Upper lobe of left lung (tissue), 6 donors: Measurements from ENCODE around the gene HPS1. TPM values are rescaled to one million over a fixed set of nuclear protein-coding genes. Genes with fewer than 3 reads are reported as not detected.

Experiments
- ATAC-seq, 2 donors: fragments of 200-7000 bp; cut with Tn5 transposase; one replicate each; pipeline ENCODE4 v1.9.1; 2022; ENCODE audit warnings: mild to moderate bottlenecking in 2 of 2, moderate library complexity in 2 of 2; ENCODE audit not compliant: low FRiP score in 2 of 2
- DNase-seq, 2 donors: peaks; one replicate each; pipeline ENCODE4 v3.0.0-alpha.2; 2019 to 2020
- H3K27ac ChIP-seq, 4 donors: fragments of 200-600 bp; sonication (generic); one replicate each; pipeline ENCODE4 v1.5.1; 2016 to 2019
- H3K27me3 ChIP-seq, 4 donors: fragments of 200-600 bp; sonication (generic); one replicate each; pipeline ENCODE4 v1.5.1; 2017 to 2019
- H3K36me3 ChIP-seq, 4 donors: fragments of 200-600 bp; sonication (generic); one replicate each; pipeline ENCODE4 v1.5.1; 2016 to 2019
- H3K4me1 ChIP-seq, 4 donors: fragments of 200-600 bp; sonication (generic); one replicate each; pipeline ENCODE4 v1.5.1; 2018 to 2019
- H3K4me3 ChIP-seq, 4 donors: fragments of 200-600 bp; sonication (generic); one replicate each; pipeline ENCODE4 v1.5.1; 2017 to 2019; ENCODE audit warnings: mild to moderate bottlenecking in 2 of 4, moderate library complexity in 1 of 4
- H3K9me3 ChIP-seq, 4 donors: fragments of 200-600 bp; sonication (generic); one replicate each; pipeline ENCODE4 v1.5.1; 2018 to 2019
- EP300 ChIP-seq, 4 donors: sonication (generic); formaldehyde crosslinking; IDR thresholded peaks; one replicate each; pipeline ENCODE4 v1.5.1; 2017; ENCODE audit warnings: antibody characterized with exemption in 4 of 4, control low read depth in 2 of 4
- POLR2A ChIP-seq, 4 donors: fragments of 450-650 bp; IDR thresholded peaks; one replicate each; pipeline ENCODE4 v1.5.1; 2016 to 2017; ENCODE audit warnings: antibody characterized with exemption in 4 of 4, mild to moderate bottlenecking in 2 of 4
- POLR2AphosphoS5 ChIP-seq, 2 donors: sonication (generic); formaldehyde crosslinking; IDR thresholded peaks; one replicate each; pipeline ENCODE4 v1.5.1; 2017; ENCODE audit warnings: antibody characterized with exemption in 2 of 2
- WGBS, 2 donors: methylation state at CpG; one replicate each; pipeline ENCODE4 v1.1.5; 2017 to 2018; 5-methylcytosine and 5-hydroxymethylcytosine counted together
- total RNA-seq, 6 donors: library from RNA; depleted of rRNA in 4 of 6; stranded (reverse); fragments of >200 nt in 4 of 6; gene quantifications; one replicate each; pipeline versions ENCODE4 v1.1.0 to v1.2.1, GENCODE V29; 2016 to 2021
- TF ChIP-seq, protein P1 (sequence below), 6 experiments: fragments of 450-650 bp in 4 of 6; fragments of 200-600 bp in 2 of 6; sonication (generic) in 2 of 6; IDR thresholded peaks; one replicate each; pipeline ENCODE4 v1.5.1; 2016 to 2019; ENCODE audit warnings: antibody characterized with exemption in 6 of 6
- donor health status: DM: no; HTN: no; CAD: no; lungs with moderate emphysema.
- donor health status: DM: no; HTN: yes; CAD: no; lungs with severe emphysema.

Gene HPS1
- total RNA-seq, 6 donors from 2014 or later, result 45.8 to 103 (median 87.0) TPM

DNA sequence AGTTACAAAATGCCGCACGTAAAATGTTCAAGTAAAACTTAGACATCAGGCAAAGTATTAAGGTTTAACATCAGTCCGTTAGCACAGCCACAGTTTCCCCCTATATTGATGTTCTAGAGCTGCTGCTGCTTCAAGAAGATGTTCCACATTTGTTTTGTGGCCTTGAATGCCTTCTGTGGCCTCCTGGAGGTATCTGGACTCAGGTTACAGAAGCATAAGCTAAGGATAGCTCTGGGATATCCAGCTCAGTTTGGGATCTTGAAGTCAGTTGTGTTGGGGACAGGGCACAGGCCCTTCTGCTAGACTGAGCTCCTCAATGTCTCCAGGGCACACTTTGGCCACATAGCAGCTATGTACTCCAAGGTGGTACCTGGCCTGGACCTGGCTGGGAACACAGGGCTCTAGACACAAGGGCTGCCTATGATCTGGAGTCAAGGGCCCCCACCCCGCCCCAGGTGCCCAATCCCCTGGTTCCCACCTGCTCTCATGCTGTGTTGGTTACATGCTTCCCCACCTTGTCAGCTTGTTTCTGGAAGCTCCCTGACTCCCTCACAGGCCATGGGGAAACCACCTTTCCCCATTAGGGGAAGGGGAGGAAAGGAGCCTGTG lies 36.5 kb downstream of the HPS1 start:
- H3K4me3 ChIP-seq, result no peak overlapping the region
- no peak overlapping the region for H3K27ac ChIP-seq
- no peaks in the 10 kb centered on the region for H3K36me3 ChIP-seq
- H3K4me1 ChIP-seq, result peaks cover 11 to 30% (median 25%) of the 10 kb centered on the region in 4 donors
- no peaks in the 10 kb centered on the region for H3K27me3 ChIP-seq
- H3K9me3 ChIP-seq, result no peaks in the 10 kb centered on the region
- ATAC-seq (no peak), DNase-seq (no peak)
- TF ChIP-seq POLR2A (IDR thresholded peaks at IDR 0.05), result no peak
- TF ChIP-seq POLR2AphosphoS5 (IDR thresholded peaks at IDR 0.05), result no peak
- TF ChIP-seq EP300 (IDR thresholded peaks at IDR 0.05), result no peak
- TF ChIP-seq, protein P1, sequence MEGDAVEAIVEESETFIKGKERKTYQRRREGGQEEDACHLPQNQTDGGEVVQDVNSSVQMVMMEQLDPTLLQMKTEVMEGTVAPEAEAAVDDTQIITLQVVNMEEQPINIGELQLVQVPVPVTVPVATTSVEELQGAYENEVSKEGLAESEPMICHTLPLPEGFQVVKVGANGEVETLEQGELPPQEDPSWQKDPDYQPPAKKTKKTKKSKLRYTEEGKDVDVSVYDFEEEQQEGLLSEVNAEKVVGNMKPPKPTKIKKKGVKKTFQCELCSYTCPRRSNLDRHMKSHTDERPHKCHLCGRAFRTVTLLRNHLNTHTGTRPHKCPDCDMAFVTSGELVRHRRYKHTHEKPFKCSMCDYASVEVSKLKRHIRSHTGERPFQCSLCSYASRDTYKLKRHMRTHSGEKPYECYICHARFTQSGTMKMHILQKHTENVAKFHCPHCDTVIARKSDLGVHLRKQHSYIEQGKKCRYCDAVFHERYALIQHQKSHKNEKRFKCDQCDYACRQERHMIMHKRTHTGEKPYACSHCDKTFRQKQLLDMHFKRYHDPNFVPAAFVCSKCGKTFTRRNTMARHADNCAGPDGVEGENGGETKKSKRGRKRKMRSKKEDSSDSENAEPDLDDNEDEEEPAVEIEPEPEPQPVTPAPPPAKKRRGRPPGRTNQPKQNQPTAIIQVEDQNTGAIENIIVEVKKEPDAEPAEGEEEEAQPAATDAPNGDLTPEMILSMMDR (IDR thresholded peaks at IDR 0.05), result no peak
- WGBS, 2 donors, result 61 to 91% methylated on average over 3 to 4 of the region's 4 CpGs

DNA sequence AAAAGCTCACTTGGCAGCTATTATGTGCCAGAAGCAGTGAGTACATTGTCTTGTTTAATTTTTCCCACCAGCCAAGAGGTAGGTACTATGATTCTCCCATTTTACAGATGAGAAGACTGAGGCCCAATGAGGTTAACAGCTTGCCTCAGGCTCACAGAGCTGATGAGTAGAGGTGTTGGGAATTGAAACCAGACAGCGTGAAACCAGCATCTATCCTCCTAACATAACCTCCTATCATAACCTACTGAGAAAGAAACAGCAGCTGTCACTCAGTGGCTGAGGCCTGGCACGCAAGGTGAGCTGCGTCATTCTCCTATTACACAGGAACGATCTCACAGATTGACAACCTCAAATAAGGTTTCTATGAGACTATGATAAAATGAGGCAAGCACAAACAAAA lies 37.9 kb downstream of the HPS1 start:
- Histone ChIP-seq H3K27ac (no peak overlapping the region), H3K27me3 (no peaks in the 10 kb centered on the region), H3K36me3 (no peaks in the 10 kb centered on the region), H3K4me1 (peaks cover 6 to 21% (median 18%) of the 10 kb centered on the region in 4 donors), H3K4me3 (no peak overlapping the region), H3K9me3 (no peaks in the 10 kb centered on the region)
- ATAC-seq, result no peak
- no peak for DNase-seq
- TF ChIP-seq EP300 (IDR thresholded peaks at IDR 0.05), result no peak
- TF ChIP-seq, protein P1 (IDR thresholded peaks at IDR 0.05), result no peak
- TF ChIP-seq POLR2A (IDR thresholded peaks at IDR 0.05), result no peak
- no peak for TF ChIP-seq POLR2AphosphoS5 (IDR thresholded peaks at IDR 0.05)
- WGBS, 2 donors, result 87 to 98% methylated on average over 4 of the region's 4 CpGs

DNA sequence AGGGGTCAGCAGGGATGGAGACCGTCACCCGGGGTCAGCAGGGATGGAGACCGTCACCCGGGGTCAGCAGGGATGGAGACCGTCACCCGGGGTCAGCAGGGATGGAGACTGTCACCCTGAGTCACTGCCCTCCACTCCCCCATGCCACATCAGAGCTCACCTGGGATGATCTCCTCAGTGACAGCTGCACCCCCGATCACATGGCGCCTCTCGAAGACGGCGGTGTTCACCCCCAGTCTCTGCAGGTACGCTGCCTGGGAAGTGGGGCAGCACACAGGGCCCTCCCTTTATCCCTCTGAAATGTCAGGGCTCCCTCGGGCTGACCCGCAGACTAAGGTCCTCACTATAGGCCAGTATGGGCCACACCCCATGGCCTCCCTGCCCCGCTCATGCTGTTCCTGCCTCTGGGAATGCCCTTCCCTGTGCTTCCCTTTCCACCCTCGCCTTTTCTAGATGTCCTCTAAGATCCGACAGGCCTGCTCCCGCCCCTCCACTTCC lies 38.9 kb downstream of the HPS1 start:
- no peak for DNase-seq
- H3K4me1 ChIP-seq, result peaks cover 4 to 21% (median 17%) of the 10 kb centered on the region in 4 donors
- no peaks in the 10 kb centered on the region for H3K36me3 ChIP-seq
- no peak overlapping the region for H3K4me3 ChIP-seq
- no peaks in the 10 kb centered on the region for H3K27me3 ChIP-seq
- no peaks in the 10 kb centered on the region for H3K9me3 ChIP-seq
- 92 to 93% methylated on average over 16 to 18 of the region's 18 CpGs for WGBS, 2 donors
- TF ChIP-seq, protein P1 (IDR thresholded peaks at IDR 0.05), result no peak
- TF ChIP-seq POLR2A (IDR thresholded peaks at IDR 0.05), result no peak
- no peak for TF ChIP-seq POLR2AphosphoS5 (IDR thresholded peaks at IDR 0.05)
- TF ChIP-seq EP300 (IDR thresholded peaks at IDR 0.05), result no peak
- ATAC-seq, result no peak
- no peak overlapping the region for H3K27ac ChIP-seq

DNA sequence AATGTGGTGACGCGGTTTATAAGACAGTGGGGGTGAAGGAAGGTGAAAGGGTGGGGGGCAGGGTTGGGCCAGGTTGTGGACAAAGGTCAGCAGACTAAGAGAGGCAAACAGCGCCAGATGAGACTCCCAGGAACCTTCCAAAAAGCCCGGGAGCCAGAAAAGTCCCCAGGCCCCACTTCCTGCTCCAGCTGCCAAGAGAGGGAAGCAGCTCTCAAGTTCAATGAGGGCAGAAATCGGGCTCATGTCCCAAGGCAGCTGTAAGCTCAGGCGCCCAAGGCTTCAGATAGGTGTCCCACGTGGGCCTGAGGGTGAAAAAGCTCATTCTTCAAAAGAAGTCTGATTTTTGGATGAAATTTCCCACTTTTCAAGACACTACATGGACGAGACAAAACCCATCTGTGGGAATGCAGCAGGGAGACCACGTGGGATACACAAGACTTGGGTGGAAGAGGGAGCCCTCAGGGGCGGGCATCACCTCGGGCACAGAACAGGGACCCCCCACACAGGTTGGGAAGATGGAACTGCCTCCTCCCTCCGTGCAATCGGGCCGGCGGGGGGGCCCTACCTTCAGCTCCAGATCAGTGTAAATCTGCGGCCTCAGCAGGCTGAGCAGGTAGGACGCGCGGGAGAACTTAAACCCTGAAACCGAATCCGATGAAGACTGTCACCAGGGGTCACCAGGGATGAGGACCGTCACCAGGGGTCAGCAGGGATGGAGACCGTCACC lies 39.6 kb downstream of the HPS1 start:
- Histone ChIP-seq H3K4me1 (peaks cover 4 to 20% (median 17%) of the 10 kb centered on the region in 4 donors), H3K36me3 (no peaks in the 10 kb centered on the region), H3K9me3 (no peaks in the 10 kb centered on the region), H3K27ac (no peak overlapping the region), H3K4me3 (no peak overlapping the region), H3K27me3 (no peaks in the 10 kb centered on the region)
- no peak for TF ChIP-seq POLR2A (IDR thresholded peaks at IDR 0.05)
- TF ChIP-seq, protein P1 (IDR thresholded peaks at IDR 0.05), result no peak
- TF ChIP-seq POLR2AphosphoS5 (IDR thresholded peaks at IDR 0.05), result no peak
- TF ChIP-seq EP300 (IDR thresholded peaks at IDR 0.05), result no peak
- no peak for ATAC-seq
- peak; percentile 61 to 72 for DNase-seq
- 69 to 73% methylated on average over 20 to 23 of the region's 23 CpGs for WGBS, 2 donors
